Cardiac septum (tissue), 1 donor: ENCODE results near the gene TMEM179. TPM values are rescaled to one million over a fixed set of nuclear protein-coding genes. Genes with fewer than 3 reads are reported as not detected.

ENCODE experiments used
- DNase-seq: peaks from one replicate; pipeline ENCODE4 v3.0.0-alpha.2; 2020; ENCODE audit warnings: low spot score
- intact Hi-C: fragments of 100-400 bp; cut with DNase I; formaldehyde crosslinking; loops from one replicate; pipeline ENCODE4 v1.14.0; 2022
- total RNA-seq: library from RNA; stranded (reverse); fragmentation: NEBNext Ultra II Directional; extraction: Animal tissue kit (Norgen Biotek cat#: 25700); gene quantifications from one replicate; pipeline ENCODE4 v1.2.1, GENCODE V29; 2021
- donor health status: DM: no; HTN: no; CAD: no.

The TMEM179 gene
- total RNA-seq, 1 donor from 2014 or later, result 0.89 TPM

GRCh38 chr14:104561632-104562495, 42.7 kb downstream of the TMEM179 start:
- intact Hi-C loops, result loop anchor here (5.0 kb wide), 1 partner anchor 485 kb away; no protein-coding TSS in a partner anchor
- no peak for DNase-seq

GRCh38 chr14:104561124-104561557, 43.4 kb downstream of the TMEM179 start:
- DNase-seq, result no peak
- intact Hi-C loops, result loop anchor here (5.0 kb wide), 1 partner anchor 484 kb away; no protein-coding TSS in a partner anchor

- intact Hi-C loops, result loop anchor here (5.0 kb wide), 1 partner anchor 483 kb away; no protein-coding TSS in a partner anchor
- DNase-seq, result no peak
These were observed 44.0 kb downstream of the TMEM179 start for GRCh38 chr14:104560586-104560945.

- DNase-seq, result no peak
These were observed 44.6 kb downstream of the TMEM179 start for GRCh38 chr14:104559804-104560585.

GRCh38 chr14:104559028-104559803, 45.4 kb downstream of the TMEM179 start:
- DNase-seq, result peak; percentile 71
- intact Hi-C loops, result no loop called here

More at GRCh38 chr14:104559804-104560585, 44.6 kb downstream of the TMEM179 start:
- intact Hi-C loops, result loop anchor here (5.0 kb wide), 1 partner anchor 483 kb away; no protein-coding TSS in a partner anchor

- peak; percentile 38 for DNase-seq
- intact Hi-C loops, result no loop called here
These were observed 46.1 kb downstream of the TMEM179 start for GRCh38 chr14:104558231-104559027.

GRCh38 chr14:104557766-104558165, 46.8 kb downstream of the TMEM179 start:
- intact Hi-C loops, result no loop called here
- DNase-seq, result no peak

GRCh38 chr14:104557086-104557485, 47.5 kb downstream of the TMEM179 start:
- DNase-seq, result peak; percentile 54
- intact Hi-C loops, result no loop called here

GRCh38 chr14:104556256-104557021, 48.1 kb downstream of the TMEM179 start:
- intact Hi-C loops, result no loop called here
- DNase-seq, result peak; percentile 71

GRCh38 chr14:104555430-104556255, 48.9 kb downstream of the TMEM179 start:
- intact Hi-C loops, result no loop called here
- DNase-seq, result peak; percentile 24

GRCh38 chr14:104554608-104555429, 49.8 kb downstream of the TMEM179 start:
- peak; percentile 65 for DNase-seq
- intact Hi-C loops, result no loop called here

- intact Hi-C loops, result no loop called here
- DNase-seq, result no peak
These were observed 50.4 kb downstream of the TMEM179 start for GRCh38 chr14:104554088-104554607.

- peak; percentile 51 for DNase-seq
- intact Hi-C loops, result no loop called here
These were observed 51.1 kb downstream of the TMEM179 start for GRCh38 chr14:104553166-104554087.

- intact Hi-C loops, result no loop called here
- DNase-seq, result peak; percentile 46
These were observed 51.8 kb downstream of the TMEM179 start for GRCh38 chr14:104552738-104553125.
